Measurements from ENCODE around the gene TUBB3. TPM values are rescaled to one million over a fixed set of nuclear protein-coding genes. Genes with fewer than 3 reads are reported as not detected.
"Not testable (repeated sequence)": the region's sequence is repeated elsewhere in the genome, so short reads cannot be mapped to it uniquely, and the experiment has no call there.

Gene TUBB3
- total RNA-seq (2014; rRNA removed): 443 and 463 TPM in 2 replicates
- polyA plus RNA-seq (2012): 383 TPM

DNA sequence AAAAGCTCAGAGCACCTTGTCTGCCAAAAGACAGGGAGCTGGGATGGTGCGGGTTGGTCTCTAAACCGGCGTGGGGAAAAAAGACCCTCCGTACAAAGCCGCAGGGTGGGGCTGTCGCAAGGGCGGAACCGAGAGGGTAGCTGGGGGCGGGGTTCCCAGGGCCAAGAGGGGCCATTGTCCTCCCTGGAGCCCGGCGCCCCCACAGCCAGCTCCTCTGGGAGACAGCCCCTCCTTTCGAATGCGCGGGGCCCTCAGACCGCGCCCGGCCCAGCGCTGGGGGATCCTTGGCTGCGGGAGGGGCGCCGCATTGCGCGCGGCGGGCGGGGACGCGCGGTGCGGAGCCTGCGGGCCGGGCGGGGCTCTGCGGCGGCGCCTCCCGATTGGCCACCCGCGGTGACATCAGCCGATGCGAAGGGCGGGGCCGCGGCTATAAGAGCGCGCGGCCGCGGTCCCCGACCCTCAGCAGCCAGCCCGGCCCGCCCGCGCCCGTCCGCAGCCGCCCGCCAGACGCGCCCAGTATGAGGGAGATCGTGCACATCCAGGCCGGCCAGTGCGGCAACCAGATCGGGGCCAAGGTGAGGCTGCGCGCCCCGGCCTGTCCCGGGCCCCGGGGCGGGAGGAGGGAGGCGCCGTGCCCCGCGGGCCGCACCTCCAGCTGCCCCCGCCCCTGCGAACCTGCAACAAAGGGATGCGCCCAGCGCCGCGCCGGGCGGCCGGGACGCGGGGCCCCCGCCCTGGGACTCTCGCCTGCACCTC lies at the start of gene TUBB3:
Gene TUBB3 (plus strand): TSS at position 459 of the 756 bp plus-strand sequence. CDS start 60 bp downstream, at position 519.
- DNase-seq (ENCODE audit: low read depth): peak; percentile 78

DNA sequence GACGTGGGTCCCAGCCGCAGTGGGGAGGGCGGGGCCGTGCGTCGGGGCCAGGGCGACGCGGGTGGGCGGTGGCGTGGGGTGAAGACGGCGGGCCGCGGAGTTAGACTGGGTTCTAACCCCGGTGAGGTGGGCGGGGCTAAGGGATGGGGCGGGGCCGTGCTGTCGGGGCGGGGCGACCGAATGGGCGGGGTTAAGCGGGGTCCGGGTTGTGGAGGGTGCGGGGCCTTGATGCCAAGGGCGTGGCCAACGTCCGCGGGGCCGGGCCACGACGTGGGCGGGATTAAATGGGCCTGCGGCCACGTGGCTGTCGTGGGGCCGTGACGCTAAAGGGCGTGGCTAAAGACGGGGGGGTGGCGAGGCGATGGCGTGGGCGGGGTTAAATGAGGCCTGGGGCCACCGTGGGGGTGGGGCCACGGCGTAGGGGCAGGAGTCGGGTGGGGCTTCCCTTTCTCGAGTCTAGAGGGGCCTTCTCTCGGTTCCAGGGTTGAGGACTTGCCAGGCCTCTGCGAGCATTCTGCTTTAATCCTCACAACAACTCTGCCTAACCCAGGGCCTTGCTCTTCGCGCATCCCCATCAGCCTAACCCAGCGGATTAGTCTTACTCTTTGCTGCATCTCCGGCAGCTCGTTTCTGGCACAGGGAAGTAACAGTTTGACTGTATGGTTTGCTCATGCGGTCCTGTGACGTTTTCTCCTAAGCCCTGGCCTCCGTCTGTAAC lies 49.0 kb upstream of the TUBB3 start:
- DNase-seq (ENCODE audit: low read depth): peak; percentile 90

DNA sequence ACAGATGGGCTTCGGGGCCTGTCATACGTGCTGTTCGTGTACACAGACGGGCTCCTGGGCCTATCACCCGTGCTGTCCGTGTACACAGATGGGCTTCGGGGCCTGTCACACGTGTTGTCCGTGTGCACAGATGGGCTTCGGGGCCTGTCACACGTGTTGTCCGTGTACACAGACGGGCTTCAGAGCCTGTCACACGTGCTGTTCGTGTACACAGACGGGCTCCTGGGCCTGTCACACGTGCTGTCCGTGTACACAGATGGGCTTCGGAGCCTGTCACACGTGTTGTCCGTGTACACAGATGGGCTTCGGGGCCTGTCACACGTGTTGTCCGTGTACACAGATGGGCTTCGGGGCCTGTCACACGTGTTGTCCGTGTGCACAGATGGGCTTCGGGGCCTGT lies 44.0 kb upstream of the TUBB3 start:
- DNase-seq (ENCODE audit: low read depth): not testable (repeated sequence)

GRCh38 chr16:89880477-89881367 lies 42.4 kb upstream of the TUBB3 start:
- no peak for DNase-seq (ENCODE audit: low read depth)

DNA sequence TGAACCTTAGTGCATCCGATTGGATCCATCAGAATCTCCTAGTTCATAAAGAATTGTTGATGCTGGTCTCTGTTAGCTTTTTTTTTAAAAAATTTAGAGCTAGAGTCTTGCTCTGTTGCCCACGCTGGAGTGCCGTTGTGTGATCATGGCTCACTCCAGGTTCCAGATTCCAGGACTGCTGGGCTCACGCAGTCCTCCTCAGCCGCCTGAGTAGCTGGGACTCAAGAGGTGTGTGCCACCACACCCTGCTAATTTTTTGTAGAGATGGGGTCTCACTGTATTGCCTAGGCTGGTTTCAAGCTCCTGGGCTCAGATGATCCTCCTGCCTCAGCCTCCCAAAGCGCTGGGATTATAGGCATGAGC lies 41.8 kb upstream of the TUBB3 start:
- DNase-seq (ENCODE audit: low read depth): no peak

DNA sequence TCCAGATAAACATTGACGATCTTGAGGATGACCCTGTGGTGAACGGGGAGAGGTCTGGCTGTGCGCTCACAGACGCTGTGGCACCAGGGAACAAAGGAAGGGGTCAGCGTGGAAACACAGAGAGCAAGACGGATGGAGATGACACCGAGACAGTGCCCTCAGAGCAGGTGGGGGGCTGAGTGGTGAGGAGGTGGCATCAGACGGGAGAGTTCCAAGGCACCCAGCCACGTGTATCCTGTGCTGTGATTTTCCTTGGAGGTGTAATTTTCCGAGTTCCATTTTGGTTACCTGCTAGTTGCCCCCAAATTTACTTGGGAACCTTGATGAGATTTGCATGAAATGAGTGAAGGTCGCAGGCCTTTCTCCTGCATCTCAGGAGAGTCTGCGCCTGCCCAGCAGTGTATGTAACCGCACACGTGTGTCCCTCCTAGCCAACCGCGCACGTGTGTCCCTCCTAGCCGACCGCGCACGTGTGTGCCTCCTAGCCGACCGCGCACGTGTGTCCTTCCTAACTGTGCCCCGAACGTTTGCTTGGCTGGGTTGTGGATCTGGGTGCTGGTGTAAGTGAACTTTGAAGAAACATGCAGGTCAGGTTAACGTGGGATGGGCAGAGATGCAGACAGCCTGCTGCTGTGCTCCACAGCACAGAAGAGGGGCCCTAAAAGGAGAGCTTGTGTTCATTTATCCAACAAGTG lies 39.6 kb upstream of the TUBB3 start:
- DNase-seq (ENCODE audit: low read depth): no peak

DNA sequence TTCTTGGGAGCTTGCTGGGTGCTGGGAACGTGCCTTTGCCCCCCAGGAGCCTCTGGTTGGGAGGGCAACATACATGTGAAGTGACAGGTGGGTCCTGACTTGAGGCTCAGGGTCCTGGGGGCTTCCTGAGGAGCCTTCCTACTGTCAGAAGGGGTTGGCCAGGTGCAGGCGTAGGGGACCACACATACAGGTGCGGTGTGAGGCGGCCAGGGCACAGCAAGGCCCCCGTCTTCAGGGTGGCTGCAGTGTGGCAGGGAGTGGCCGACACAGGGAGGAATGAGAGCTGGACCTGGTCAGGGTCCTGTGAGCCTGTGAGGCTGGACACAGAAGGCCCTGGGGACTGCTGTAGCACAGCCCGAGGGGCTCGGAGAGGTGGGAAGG lies 39.1 kb upstream of the TUBB3 start:
- no peak for DNase-seq (ENCODE audit: low read depth)

DNA sequence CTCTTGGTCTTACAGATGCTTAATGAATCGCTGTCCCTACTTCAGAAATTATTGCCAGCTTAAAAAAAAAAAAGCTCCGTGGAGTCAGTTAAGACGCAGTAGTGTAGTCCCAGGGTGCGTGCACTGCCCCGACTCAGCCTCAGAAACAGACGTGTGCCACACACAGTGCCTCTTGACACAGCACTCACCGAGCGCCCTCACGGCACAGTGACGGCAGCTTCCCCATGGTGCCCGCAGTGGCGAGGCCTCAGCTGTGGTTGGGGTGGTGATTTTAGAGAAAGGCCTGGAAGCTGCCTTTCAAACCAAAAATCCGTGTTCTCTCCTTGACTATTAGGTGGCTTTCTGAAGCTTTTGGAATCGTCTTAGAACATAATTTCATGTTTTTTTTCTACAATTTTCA lies 35.9 kb upstream of the TUBB3 start:
- DNase-seq (ENCODE audit: low read depth): no peak

DNA sequence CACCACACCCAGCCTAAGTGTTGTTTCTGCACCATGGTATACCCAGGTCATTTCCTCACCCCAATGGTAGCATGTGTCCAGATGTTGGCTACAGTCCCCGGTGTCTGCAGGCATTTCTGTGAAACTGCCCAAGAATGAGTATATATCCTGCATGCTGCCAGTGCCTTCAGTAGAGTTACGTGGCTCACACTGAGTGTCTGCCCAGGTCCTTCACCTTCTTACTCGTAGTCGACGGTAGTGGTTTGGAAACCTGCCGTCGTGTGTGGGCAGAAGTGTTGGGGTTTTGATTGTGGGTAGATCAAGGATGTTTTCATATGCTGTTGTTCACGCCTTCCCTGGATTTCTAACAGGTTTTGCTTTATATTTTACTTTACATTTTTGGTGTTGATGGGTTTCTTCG lies 32.9 kb upstream of the TUBB3 start:
- DNase-seq (ENCODE audit: low read depth): no peak

DNA sequence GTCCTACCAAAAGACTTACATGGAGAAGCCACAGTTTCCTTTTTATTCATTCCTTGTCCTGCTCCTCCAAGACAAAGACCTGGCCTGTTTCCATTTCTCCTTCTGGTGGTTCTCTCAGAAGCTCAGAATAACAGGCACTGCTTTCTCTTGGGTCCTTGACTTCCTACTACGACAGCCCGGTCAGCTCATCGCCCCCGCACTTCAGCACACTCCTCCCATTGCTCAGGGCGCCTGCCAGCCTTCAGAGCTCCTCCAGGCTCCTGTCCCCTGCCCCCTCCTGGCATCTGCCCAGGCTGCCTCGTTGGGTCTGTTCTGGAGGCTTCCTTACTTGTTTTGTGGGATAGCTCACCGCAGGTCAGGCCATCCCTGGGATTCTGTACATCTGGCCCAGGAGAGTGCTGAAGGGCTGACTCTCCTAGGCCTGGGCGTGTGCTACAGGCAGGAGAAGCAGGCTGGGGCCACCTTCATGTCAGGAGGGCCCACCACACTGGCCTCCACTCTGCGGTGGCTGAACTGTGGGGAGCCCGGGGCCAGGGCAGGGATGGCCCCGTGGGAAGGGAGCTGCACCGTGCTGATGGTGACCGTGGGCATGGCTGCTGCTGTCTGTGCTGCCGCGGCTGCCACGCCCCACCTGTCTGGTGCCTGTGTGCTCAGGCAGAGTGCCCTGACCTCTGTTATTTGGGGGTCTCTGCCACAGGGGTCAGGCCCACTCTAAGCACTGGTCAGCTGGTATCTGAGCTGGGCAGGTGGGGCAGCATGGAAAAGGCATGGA lies 32.1 kb upstream of the TUBB3 start:
- DNase-seq (ENCODE audit: low read depth): no peak

GRCh38 chr16:89892055-89892630 lies 31.0 kb upstream of the TUBB3 start:
- no peak for DNase-seq (ENCODE audit: low read depth)

DNA sequence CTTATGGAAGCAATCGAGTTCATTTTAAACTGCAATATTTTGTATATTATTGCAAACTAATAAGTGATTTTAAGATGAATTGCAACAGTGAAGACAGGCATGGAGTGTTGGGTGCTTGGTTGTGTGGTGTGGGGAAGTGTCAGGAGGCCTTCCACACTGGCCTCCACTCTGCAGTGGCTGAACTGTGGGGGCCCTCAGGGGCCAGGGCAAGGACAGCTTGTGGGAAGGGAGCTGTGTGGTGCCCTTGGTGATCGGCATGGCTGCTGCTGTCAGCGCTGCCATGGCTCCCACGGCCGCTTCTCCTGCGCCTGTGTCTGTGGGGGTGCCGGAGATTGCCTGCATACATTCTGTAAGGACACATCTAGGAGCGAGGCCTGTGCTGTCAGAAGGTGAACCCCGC lies 30.5 kb upstream of the TUBB3 start:
- no peak for DNase-seq (ENCODE audit: low read depth)

- DNase-seq (ENCODE audit: low read depth): no peak
Measured at GRCh38 chr16:89893642-89894548, 29.2 kb upstream of the TUBB3 start.

- DNase-seq (ENCODE audit: low read depth): no peak
Measured at GRCh38 chr16:89895482-89896250, 27.5 kb upstream of the TUBB3 start.

- no peak for DNase-seq (ENCODE audit: low read depth)
Measured at GRCh38 chr16:89897204-89897603, 25.9 kb upstream of the TUBB3 start.

DNA sequence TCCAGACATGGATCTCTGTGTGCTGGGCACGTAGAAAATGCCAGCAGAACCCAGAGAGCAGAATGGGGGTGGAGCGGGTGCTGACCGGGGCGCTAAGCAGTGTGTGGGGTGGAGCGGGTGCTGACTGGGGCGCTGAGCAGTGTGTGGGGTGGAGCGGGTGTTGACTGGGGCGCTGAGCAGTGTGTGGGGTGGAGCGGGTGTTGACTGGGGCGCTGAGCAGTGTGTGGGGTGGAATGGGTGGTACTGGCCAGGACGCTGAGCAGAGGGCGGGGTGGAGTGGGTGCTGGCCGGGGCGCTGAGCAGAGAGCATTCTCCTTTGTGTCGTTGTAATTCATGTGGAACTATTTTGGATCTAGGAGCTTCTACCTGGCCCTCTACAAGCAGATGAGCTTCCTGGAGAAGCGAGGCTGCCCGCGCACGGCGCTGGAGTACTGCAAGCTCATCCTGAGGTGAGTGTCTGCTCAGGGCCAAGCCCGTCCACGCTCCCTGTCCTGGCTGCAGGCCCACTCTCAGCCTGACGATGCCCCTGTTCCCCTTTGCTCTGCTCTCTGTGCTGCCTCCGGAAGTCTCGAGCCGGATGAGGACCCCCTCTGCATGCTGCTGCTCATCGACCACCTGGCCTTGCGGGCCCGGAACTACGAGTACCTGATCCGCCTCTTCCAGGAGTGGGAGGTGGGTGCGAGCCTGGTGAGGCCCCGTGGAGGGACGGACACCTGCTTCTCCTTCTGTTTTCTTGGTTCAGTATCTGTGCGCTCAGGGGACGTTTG lies 24.8 kb upstream of the TUBB3 start:
- no peak for DNase-seq (ENCODE audit: low read depth)

- DNase-seq (ENCODE audit: low read depth): no peak
Measured at GRCh38 chr16:89899879-89900481, 23.2 kb upstream of the TUBB3 start.
